ENCODE data around the gene P2RY14. TPM values are rescaled to one million over a fixed set of nuclear protein-coding genes. Genes with fewer than 3 reads are reported as not detected.

The P2RY14 gene
- total and polyA plus RNA-seq, 2 donors (not counting 3 experiments of a cell fraction or from before 2014, with no cell fraction given) = not detected

- Histone ChIP-seq H3K9ac (replicated peaks; ENCODE audit: extremely low read depth, insufficient read depth, low read length) (no peak overlapping the region), H3K27me3 (ENCODE audit: control insufficient read depth in 2 of 2, insufficient read depth in 2 of 2, low read length in 2 of 2) (peaks cover 2 to 4% of the 10 kb centered on the region in 2 experiments), H3K9me3 (replicated peaks; ENCODE audit: control insufficient read depth, insufficient read depth, low read length) (no peaks in the 10 kb centered on the region), H3K79me2 (ENCODE audit: control insufficient read depth, insufficient read depth, low read length) (no peaks in the 10 kb centered on the region), H4K20me1 (replicated peaks; ENCODE audit: control insufficient read depth, extremely low read depth, insufficient read depth, low read length) (no peaks in the 10 kb centered on the region), H3K4me3 (replicated peaks in 1 of 3; ENCODE audit: insufficient read depth in 1 of 3, low read depth in 1 of 3, low read length in 3 of 3) (no peak overlapping the region), H2AFZ (ENCODE audit: low read depth, low read length) (no peak overlapping the region), H3K4me2 (ENCODE audit: insufficient read depth, low read length) (no peak overlapping the region), H3K27ac (ENCODE audit: insufficient read depth, low read depth, low read length) (no peak overlapping the region), H3K4me1 (ENCODE audit: control insufficient read depth, extremely low read depth, insufficient read depth, low read length) (no peaks in the 10 kb centered on the region), H3K36me3 (ENCODE audit: control insufficient read depth in 2 of 2, extremely low read depth in 1 of 2, insufficient read depth in 2 of 2, low read length in 2 of 2) (no peaks in the 10 kb centered on the region), H3K9me1 (replicated peaks; ENCODE audit: control insufficient read depth, extremely low read depth, insufficient read depth, low read length) (no peaks in the 10 kb centered on the region)
- intact Hi-C loops (cut with micrococcal nuclease) (no loop called here), dilution Hi-C loops (cut with MboI; ENCODE audit: extremely low pct_ligation_motif_present, low sequenced_read_pairs) (no loop called here)
- ChIA-PET POLR2A (no interaction called here), CTCF (interaction anchor here (0.6 to 1.2 kb wide), 3 partner anchors 39 to 99 kb away, joined by 3 to 4 read pairs (median 4); no protein-coding TSS in a partner anchor)
- no TSS peak for BruUV-seq (replicated peaks)
- FAIRE-seq (no peak), DNase-seq (ENCODE audit: low read depth, low spot score) (no peak)
- TF ChIP-seq FOS (IDR thresholded peaks at IDR 0.05; ENCODE audit: borderline replicate concordance, insufficient read depth, low read length) = no peak
- TF ChIP-seq GATA2 (IDR thresholded peaks at IDR 0.05; ENCODE audit: insufficient read depth, insufficient read length, low read depth, low read length) = no peak
- TF ChIP-seq MYC (IDR thresholded peaks at IDR 0.05; ENCODE audit: low read depth, low read length) = no peak
- TF ChIP-seq MAX (IDR thresholded peaks at IDR 0.05; ENCODE audit: insufficient read depth, insufficient read length) = no peak
- TF ChIP-seq EZH2 (IDR thresholded peaks at IDR 0.05; ENCODE audit: borderline replicate concordance, low read depth, low read length, severe bottlenecking) = no peak
- TF ChIP-seq JUN (IDR thresholded peaks at IDR 0.05; ENCODE audit: borderline replicate concordance, insufficient read depth, insufficient read length, low read depth) = no peak
- TF ChIP-seq, protein P1, sequence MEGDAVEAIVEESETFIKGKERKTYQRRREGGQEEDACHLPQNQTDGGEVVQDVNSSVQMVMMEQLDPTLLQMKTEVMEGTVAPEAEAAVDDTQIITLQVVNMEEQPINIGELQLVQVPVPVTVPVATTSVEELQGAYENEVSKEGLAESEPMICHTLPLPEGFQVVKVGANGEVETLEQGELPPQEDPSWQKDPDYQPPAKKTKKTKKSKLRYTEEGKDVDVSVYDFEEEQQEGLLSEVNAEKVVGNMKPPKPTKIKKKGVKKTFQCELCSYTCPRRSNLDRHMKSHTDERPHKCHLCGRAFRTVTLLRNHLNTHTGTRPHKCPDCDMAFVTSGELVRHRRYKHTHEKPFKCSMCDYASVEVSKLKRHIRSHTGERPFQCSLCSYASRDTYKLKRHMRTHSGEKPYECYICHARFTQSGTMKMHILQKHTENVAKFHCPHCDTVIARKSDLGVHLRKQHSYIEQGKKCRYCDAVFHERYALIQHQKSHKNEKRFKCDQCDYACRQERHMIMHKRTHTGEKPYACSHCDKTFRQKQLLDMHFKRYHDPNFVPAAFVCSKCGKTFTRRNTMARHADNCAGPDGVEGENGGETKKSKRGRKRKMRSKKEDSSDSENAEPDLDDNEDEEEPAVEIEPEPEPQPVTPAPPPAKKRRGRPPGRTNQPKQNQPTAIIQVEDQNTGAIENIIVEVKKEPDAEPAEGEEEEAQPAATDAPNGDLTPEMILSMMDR (IDR thresholded peaks at IDR 0.05; ENCODE audit: extremely low read depth in 1 of 2, insufficient read depth in 1 of 2, low read depth in 1 of 2, low read length in 2 of 2) = no peak
- no peak for TF ChIP-seq POLR2AphosphoS5 (IDR thresholded peaks at IDR 0.05; ENCODE audit: insufficient read depth, low read depth, low read length)
Observed at GRCh38 chr3:151267066-151267465, 11.3 kb downstream of the P2RY14 start.

Data from endothelial cell of umbilical vein (primary cell).